SK-N-SH treated with all-trans-retinoic acid at 6 μM for 48 hours (cell line): ENCODE data around the gene IL22RA2.
A peak's percentile ranks its signal among the peaks of the same experiment; 100 is the strongest.

ENCODE experiments used
- ATAC-seq: fragments of 200-7000 bp; cut with Tn5 transposase; 3 replicates; pipeline ENCODE4 v1.9.1; 2020; ENCODE audit warnings: mild to moderate bottlenecking, moderate library complexity
- BACH2 ChIP-seq: fragments of 250-450 bp; sonication (Bioruptor Pico); IDR thresholded peaks from 2 replicates; pipeline ENCODE4 v1.9.0; 2021; ENCODE audit warnings: mild to moderate bottlenecking, borderline replicate concordance
- CREB5 ChIP-seq: fragments of 250-450 bp; sonication (Bioruptor Pico); IDR thresholded peaks from 2 replicates; pipeline ENCODE4 v1.5.1; 2020; ENCODE audit warnings: low read depth, mild to moderate bottlenecking, moderate library complexity
- CSDC2 ChIP-seq: fragments of 250-450 bp; sonication (Bioruptor Pico); IDR thresholded peaks from 2 replicates; pipeline ENCODE4 v1.5.0; 2020; ENCODE audit warnings: mild to moderate bottlenecking, moderate library complexity
- CSRNP3 ChIP-seq: fragments of 250-450 bp; sonication (Bioruptor Pico); IDR thresholded peaks from 2 replicates; pipeline ENCODE4 v1.5.1; 2021; ENCODE audit warnings: mild to moderate bottlenecking, moderate library complexity
- GLIS3 ChIP-seq: fragments of 250-450 bp; sonication (Bioruptor Pico); IDR thresholded peaks from 2 replicates; pipeline ENCODE4 v1.5.0; 2020; ENCODE audit warnings: mild to moderate bottlenecking, moderate library complexity
- ISL1 ChIP-seq: fragments of 250-450 bp; sonication (Bioruptor Pico); IDR thresholded peaks from 2 replicates; pipeline ENCODE4 v2.1.2; 2022; ENCODE audit warnings: mild to moderate bottlenecking, moderate library complexity
- OSR1 ChIP-seq: fragments of 250-450 bp; sonication (Bioruptor Pico); IDR thresholded peaks from 2 replicates; pipeline ENCODE4 v1.8.0; 2022; ENCODE audit warnings: moderate library complexity, mild to moderate bottlenecking, inconsistent platforms
- PATZ1 ChIP-seq: fragments of 250-450 bp; sonication (Bioruptor Pico); IDR thresholded peaks from 2 replicates; pipeline ENCODE4 v1.8.0; 2020; ENCODE audit warnings: mild to moderate bottlenecking, moderate library complexity, borderline replicate concordance
- PPARA ChIP-seq: fragments of 250-450 bp; sonication (Bioruptor Pico); IDR thresholded peaks from 2 replicates; pipeline ENCODE4 v1.5.0; 2020; ENCODE audit warnings: mild to moderate bottlenecking, borderline replicate concordance
- RARB ChIP-seq: fragments of 250-450 bp; sonication (Bioruptor Pico); IDR thresholded peaks from 2 replicates; pipeline ENCODE4 v1.8.0; 2021; ENCODE audit warnings: mild to moderate bottlenecking, moderate library complexity
- SNAI2 ChIP-seq: fragments of 250-450 bp; sonication (Bioruptor Pico); IDR thresholded peaks from 2 replicates; pipeline ENCODE4 v1.5.0; 2020; ENCODE audit warnings: mild to moderate bottlenecking, moderate library complexity
- TCF4 ChIP-seq: fragments of 250-450 bp; sonication (Bioruptor Pico); IDR thresholded peaks from 2 replicates; pipeline ENCODE4 v1.8.0; 2021; ENCODE audit warnings: mild to moderate bottlenecking, moderate library complexity, borderline replicate concordance
- TOX ChIP-seq: fragments of 250-450 bp; sonication (Bioruptor Pico); IDR thresholded peaks from 2 replicates; pipeline ENCODE4 v1.8.0; 2021; ENCODE audit warnings: mild to moderate bottlenecking, moderate library complexity, borderline replicate concordance
- ZC3H10 ChIP-seq: fragments of 250-450 bp; sonication (Bioruptor Pico); IDR thresholded peaks from 2 replicates; pipeline ENCODE4 v1.5.1; 2021; ENCODE audit warnings: mild to moderate bottlenecking, moderate library complexity
- ZFP3 ChIP-seq: fragments of 250-450 bp; sonication (Bioruptor Pico); IDR thresholded peaks from 2 replicates; pipeline ENCODE4 v1.5.0; 2020; ENCODE audit warnings: mild to moderate bottlenecking, moderate library complexity
- ZFP30 ChIP-seq: fragments of 450-650 bp; formaldehyde crosslinking; IDR thresholded peaks from 2 replicates; pipeline ENCODE4 v1.5.0; 2022; ENCODE audit warnings: mild to moderate bottlenecking, moderate library complexity
- ZNF565 ChIP-seq: fragments of 450-650 bp; formaldehyde crosslinking; conservative IDR thresholded peaks from 2 replicates; pipeline ENCODE4 v1.5.0; 2020; ENCODE audit warnings: low read depth, mild to moderate bottlenecking, moderate library complexity
- ZNF70 ChIP-seq: fragments of 450-650 bp; formaldehyde crosslinking; IDR thresholded peaks from 2 replicates; pipeline ENCODE4 v1.5.0; 2020; ENCODE audit warnings: mild to moderate bottlenecking, moderate library complexity
- ZNF8 ChIP-seq: fragments of 450-650 bp; formaldehyde crosslinking; IDR thresholded peaks from 2 replicates; pipeline ENCODE4 v1.5.0; 2020; ENCODE audit warnings: mild to moderate bottlenecking, moderate library complexity
- TF ChIP-seq, protein P1 (sequence below): fragments of 250-450 bp; sonication (Bioruptor Pico); IDR thresholded peaks from 2 replicates; pipeline ENCODE4 v1.8.0; 2021; ENCODE audit warnings: low read depth, mild to moderate bottlenecking, moderate library complexity, borderline replicate concordance
- TF ChIP-seq, protein P2 (sequence below): fragments of 250-450 bp; sonication (Bioruptor Pico); IDR thresholded peaks from 2 replicates; pipeline ENCODE4 v1.5.0; 2020; ENCODE audit warnings: mild to moderate bottlenecking, moderate library complexity

IL22RA2 gene

DNA sequence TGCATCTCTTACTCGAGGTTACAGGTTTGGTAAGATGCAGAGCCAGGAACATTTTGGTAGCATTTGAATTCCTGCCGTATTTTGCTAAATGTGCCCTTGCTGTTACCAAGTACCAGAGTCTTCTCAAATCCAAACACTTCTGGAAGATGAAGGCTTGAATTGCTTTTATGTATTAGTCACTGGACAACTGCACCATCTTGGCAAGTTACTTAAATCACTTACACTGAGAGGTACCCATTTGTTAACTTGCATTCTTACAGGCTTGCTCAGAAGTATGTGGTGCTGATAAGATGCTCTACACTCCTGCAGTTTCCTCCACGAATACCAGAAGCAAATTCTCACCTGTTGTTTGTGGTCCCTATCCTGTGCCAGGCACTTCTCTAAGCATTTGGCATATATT lies 12.7 kb downstream of the IL22RA2 start:
- no peak for ATAC-seq
- TF ChIP-seq ISL1 (peak; percentile 43; the same call in 1 of the 2 replicates), ZNF70 (CRISPR knock-in tag) (no peak), ZFP30 (CRISPR knock-in tag) (no peak), RARB (CRISPR knock-in tag) (no peak)
- TF ChIP-seq, protein P1, sequence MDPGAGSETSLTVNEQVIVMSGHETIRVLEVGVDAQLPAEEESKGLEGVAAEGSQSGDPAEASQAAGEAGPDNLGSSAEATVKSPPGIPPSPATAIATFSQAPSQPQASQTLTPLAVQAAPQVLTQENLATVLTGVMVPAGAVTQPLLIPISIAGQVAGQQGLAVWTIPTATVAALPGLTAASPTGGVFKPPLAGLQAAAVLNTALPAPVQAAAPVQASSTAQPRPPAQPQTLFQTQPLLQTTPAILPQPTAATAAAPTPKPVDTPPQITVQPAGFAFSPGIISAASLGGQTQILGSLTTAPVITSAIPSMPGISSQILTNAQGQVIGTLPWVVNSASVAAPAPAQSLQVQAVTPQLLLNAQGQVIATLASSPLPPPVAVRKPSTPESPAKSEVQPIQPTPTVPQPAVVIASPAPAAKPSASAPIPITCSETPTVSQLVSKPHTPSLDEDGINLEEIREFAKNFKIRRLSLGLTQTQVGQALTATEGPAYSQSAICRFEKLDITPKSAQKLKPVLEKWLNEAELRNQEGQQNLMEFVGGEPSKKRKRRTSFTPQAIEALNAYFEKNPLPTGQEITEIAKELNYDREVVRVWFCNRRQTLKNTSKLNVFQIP (CRISPR knock-in tag): no peak

GRCh38 chr6:137159912-137160311 lies 13.5 kb downstream of the IL22RA2 start:
- no peak for ATAC-seq
- TF ChIP-seq, protein P2, sequence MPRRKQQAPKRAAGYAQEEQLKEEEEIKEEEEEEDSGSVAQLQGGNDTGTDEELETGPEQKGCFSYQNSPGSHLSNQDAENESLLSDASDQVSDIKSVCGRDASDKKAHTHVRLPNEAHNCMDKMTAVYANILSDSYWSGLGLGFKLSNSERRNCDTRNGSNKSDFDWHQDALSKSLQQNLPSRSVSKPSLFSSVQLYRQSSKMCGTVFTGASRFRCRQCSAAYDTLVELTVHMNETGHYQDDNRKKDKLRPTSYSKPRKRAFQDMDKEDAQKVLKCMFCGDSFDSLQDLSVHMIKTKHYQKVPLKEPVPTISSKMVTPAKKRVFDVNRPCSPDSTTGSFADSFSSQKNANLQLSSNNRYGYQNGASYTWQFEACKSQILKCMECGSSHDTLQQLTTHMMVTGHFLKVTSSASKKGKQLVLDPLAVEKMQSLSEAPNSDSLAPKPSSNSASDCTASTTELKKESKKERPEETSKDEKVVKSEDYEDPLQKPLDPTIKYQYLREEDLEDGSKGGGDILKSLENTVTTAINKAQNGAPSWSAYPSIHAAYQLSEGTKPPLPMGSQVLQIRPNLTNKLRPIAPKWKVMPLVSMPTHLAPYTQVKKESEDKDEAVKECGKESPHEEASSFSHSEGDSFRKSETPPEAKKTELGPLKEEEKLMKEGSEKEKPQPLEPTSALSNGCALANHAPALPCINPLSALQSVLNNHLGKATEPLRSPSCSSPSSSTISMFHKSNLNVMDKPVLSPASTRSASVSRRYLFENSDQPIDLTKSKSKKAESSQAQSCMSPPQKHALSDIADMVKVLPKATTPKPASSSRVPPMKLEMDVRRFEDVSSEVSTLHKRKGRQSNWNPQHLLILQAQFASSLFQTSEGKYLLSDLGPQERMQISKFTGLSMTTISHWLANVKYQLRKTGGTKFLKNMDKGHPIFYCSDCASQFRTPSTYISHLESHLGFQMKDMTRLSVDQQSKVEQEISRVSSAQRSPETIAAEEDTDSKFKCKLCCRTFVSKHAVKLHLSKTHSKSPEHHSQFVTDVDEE (CRISPR knock-in tag): no peak
- TF ChIP-seq GLIS3 (CRISPR knock-in tag) (no peak), ZNF70 (CRISPR knock-in tag) (no peak)
- TF ChIP-seq, all 23 proteins: peak for 0

DNA sequence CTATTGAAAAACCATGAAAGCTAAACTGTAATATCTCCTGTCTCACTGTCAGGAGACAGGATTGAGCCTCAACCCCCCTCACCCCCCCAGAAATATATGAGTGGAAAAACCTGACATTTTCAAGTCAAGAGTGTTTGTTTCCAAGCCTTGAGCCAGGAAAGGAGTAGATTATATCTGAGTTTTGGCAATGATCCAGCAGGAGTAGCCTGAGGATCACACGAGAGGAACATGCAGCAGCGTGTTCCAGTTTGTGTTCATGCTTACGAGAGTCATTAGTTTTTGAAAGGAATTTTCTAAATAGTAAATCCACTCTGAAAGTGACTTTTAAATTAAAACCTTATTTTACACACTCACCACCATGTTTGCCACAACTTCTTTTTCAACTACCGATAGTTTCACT lies 15.8 kb downstream of the IL22RA2 start:
- no peak for ATAC-seq
- TF ChIP-seq SNAI2 (no peak), TCF4 (CRISPR knock-in tag) (no peak), BACH2 (CRISPR knock-in tag) (no peak), ZNF565 (CRISPR knock-in tag) (no peak), PATZ1 (no peak), CREB5 (CRISPR knock-in tag) (no peak), ZFP30 (CRISPR knock-in tag) (no peak), PPARA (no peak), CSRNP3 (no peak), ZNF8 (CRISPR knock-in tag) (no peak), ZFP3 (CRISPR knock-in tag) (no peak), CSDC2 (CRISPR knock-in tag) (no peak), ISL1 (no peak), TOX (CRISPR knock-in tag) (no peak), GLIS3 (CRISPR knock-in tag) (no peak), ZC3H10 (CRISPR knock-in tag) (no peak), OSR1 (no peak)
- TF ChIP-seq, protein P2 (CRISPR knock-in tag): no peak
